Liver (tissue), 9 donors: ENCODE data around the gene OTOG. TPM values are rescaled to one million over a fixed set of nuclear protein-coding genes. Genes with fewer than 3 reads are reported as not detected.

ENCODE experiments used
- DNase-seq: peaks from one replicate; pipeline ENCODE4 v3.0.0-alpha.2; 2017; ENCODE audit warnings: low spot score
- H3K27ac ChIP-seq, 2 donors: one replicate each; pipeline ENCODE4 v1.7.0; 2013; ENCODE audit warnings: inconsistent platforms in 2 of 2, low read length in 2 of 2, control low read depth in 1 of 2, low read depth in 1 of 2, mild to moderate bottlenecking in 1 of 2
- H3K27me3 ChIP-seq, 4 donors: one replicate each; pipeline versions ENCODE4 v1.6.1 to v1.7.0; 2013; ENCODE audit warnings: low read length in 3 of 4, inconsistent platforms in 1 of 4, mild to moderate bottlenecking in 1 of 4, moderate library complexity in 1 of 4; ENCODE audit not compliant: control insufficient read depth in 4 of 4, insufficient read depth in 4 of 4
- H3K36me3 ChIP-seq, 4 donors: one replicate each; pipeline versions ENCODE4 v1.6.1 to v1.7.0; 2013; ENCODE audit warnings: low read length in 3 of 4, mild to moderate bottlenecking in 3 of 4, low read depth in 1 of 4, moderate library complexity in 1 of 4; ENCODE audit not compliant: control insufficient read depth in 4 of 4, insufficient read depth in 3 of 4
- H3K4me1 ChIP-seq, 4 donors: one replicate each; pipeline versions ENCODE4 v1.6.1 to v1.7.0; 2013; ENCODE audit warnings: low read length in 3 of 4, mild to moderate bottlenecking in 3 of 4, moderate library complexity in 1 of 4; ENCODE audit not compliant: control insufficient read depth in 4 of 4, insufficient read depth in 4 of 4
- H3K4me3 ChIP-seq, 3 donors: one replicate each; pipeline versions ENCODE4 v1.6.1 to v1.7.0; 2013; ENCODE audit warnings: low read length in 3 of 3, control low read depth in 1 of 3, low read depth in 1 of 3, mild to moderate bottlenecking in 1 of 3
- H3K9ac ChIP-seq, 2 donors: one replicate each; pipeline ENCODE4 v1.7.0; 2013; ENCODE audit warnings: low read length in 2 of 2, mild to moderate bottlenecking in 2 of 2, moderate library complexity in 2 of 2, control low read depth in 1 of 2, low read depth in 1 of 2
- H3K9me3 ChIP-seq, 4 donors: one replicate each; pipeline versions ENCODE4 v1.6.1 to v1.7.0; 2013; ENCODE audit warnings: low read length in 3 of 4; ENCODE audit not compliant: control insufficient read depth in 4 of 4
- EGR1 ChIP-seq, 2 donors: IDR thresholded peaks; 2 replicates each; pipeline ENCODE4 v1.6.1; 2016 to 2018; ENCODE audit warnings: antibody characterized with exemption in 2 of 2, low read depth in 2 of 2
- FOXA1 ChIP-seq: IDR thresholded peaks from 2 replicates; pipeline ENCODE4 v1.6.1; 2016; ENCODE audit warnings: antibody characterized with exemption
- FOXA2 ChIP-seq: IDR thresholded peaks from 2 replicates; pipeline ENCODE4 v1.6.1; 2016; ENCODE audit warnings: antibody characterized with exemption
- GABPA ChIP-seq, 2 donors: IDR thresholded peaks in 1 of 2; conservative IDR thresholded peaks in 1 of 2; 2 replicates each; pipeline ENCODE4 v1.6.1; 2016; ENCODE audit warnings: antibody characterized with exemption in 2 of 2, mild to moderate bottlenecking in 1 of 2, moderate library complexity in 1 of 2
- HNF4A ChIP-seq, 2 donors: conservative IDR thresholded peaks; 2 replicates each; pipeline ENCODE4 v1.6.1; 2016; ENCODE audit warnings: antibody characterized with exemption in 2 of 2, mild to moderate bottlenecking in 2 of 2
- HNF4G ChIP-seq: IDR thresholded peaks from 2 replicates; pipeline ENCODE4 v1.6.1; 2016; ENCODE audit warnings: antibody characterized with exemption
- JUND ChIP-seq, 2 donors: IDR thresholded peaks; 2 replicates each; pipeline ENCODE4 v1.6.1; 2016; ENCODE audit warnings: antibody characterized with exemption in 2 of 2
- NR2F2 ChIP-seq: IDR thresholded peaks from 2 replicates; pipeline ENCODE4 v1.6.1; 2016; ENCODE audit warnings: antibody characterized with exemption
- RAD21 ChIP-seq, 2 donors: IDR thresholded peaks; 2 replicates each; pipeline ENCODE4 v1.6.1; 2016; ENCODE audit warnings: antibody characterized with exemption in 2 of 2, mild to moderate bottlenecking in 2 of 2
- RXRA ChIP-seq, 2 donors: IDR thresholded peaks; 2 replicates each; pipeline ENCODE4 v1.6.1; 2017 to 2018; ENCODE audit warnings: antibody characterized with exemption in 2 of 2, mild to moderate bottlenecking in 1 of 2
- SP1 ChIP-seq: IDR thresholded peaks from 2 replicates; pipeline ENCODE4 v1.6.1; 2018; ENCODE audit warnings: antibody characterized with exemption, mild to moderate bottlenecking
- TAF1 ChIP-seq: conservative IDR thresholded peaks from 2 replicates; pipeline ENCODE4 v1.6.1; 2016; ENCODE audit warnings: antibody characterized with exemption, mild to moderate bottlenecking
- YY1 ChIP-seq: IDR thresholded peaks from 2 replicates; pipeline ENCODE4 v1.6.1; 2016; ENCODE audit warnings: antibody characterized with exemption, mild to moderate bottlenecking
- whole genome bisulfite sequencing: extraction: QIAGEN DNeasy Blood & Tissue Kit; methylation state at CpG from one replicate; pipeline ENCODE4 v1.1.7; 2013; 5-methylcytosine and 5-hydroxymethylcytosine counted together
- polyA plus RNA-seq, 2 donors: library from polyadenylated mRNA; stranded (reverse) in 1 of 2; unstranded in 1 of 2; fragments of 200-250 nt in 1 of 2; fragments of >200 nt in 1 of 2; fragmentation: Nextera tagmentation in 1 of 2; extraction: Ambion mirVana in 1 of 2; gene quantifications; one replicate each; pipeline versions ENCODE4 v1.2.1 to v1.2.3, GENCODE V29; 2013 to 2015
- total RNA-seq, 2 donors: library from RNA; depleted of rRNA; stranded (reverse); fragments of >200 nt; gene quantifications; one replicate each; pipeline ENCODE4 v1.2.3, GENCODE V29; 2014
- TF ChIP-seq, protein P1 (sequence below): IDR thresholded peaks from 2 replicates; pipeline ENCODE4 v1.6.1; 2016; ENCODE audit warnings: antibody characterized with exemption
- TF ChIP-seq, protein P2 (sequence below): fragments of 150-350 bp; IDR thresholded peaks from 2 replicates; pipeline ENCODE4 v1.5.1; 2017; ENCODE audit warnings: improper control_type of control experiment, low read depth, low read length; ENCODE audit not compliant: missing input control
- TF ChIP-seq, protein P3 (sequence below): IDR thresholded peaks from 2 replicates; pipeline ENCODE4 v1.6.1; 2016; ENCODE audit warnings: antibody characterized with exemption
- TF ChIP-seq, protein P4 (sequence below): IDR thresholded peaks from 2 replicates; pipeline ENCODE4 v1.6.1; 2016; ENCODE audit warnings: antibody characterized with exemption
- TF ChIP-seq, protein P5 (sequence below): IDR thresholded peaks from 2 replicates; pipeline ENCODE4 v1.6.1; 2016; ENCODE audit warnings: antibody characterized with exemption, mild to moderate bottlenecking
- donor health status: healthy.
- donor health status: healthy.
- donor health status: healthy.
- donor health status: healthy.
- donor health status: healthy.

Gene OTOG
- total and polyA plus RNA-seq, 4 donors: not detected

DNA sequence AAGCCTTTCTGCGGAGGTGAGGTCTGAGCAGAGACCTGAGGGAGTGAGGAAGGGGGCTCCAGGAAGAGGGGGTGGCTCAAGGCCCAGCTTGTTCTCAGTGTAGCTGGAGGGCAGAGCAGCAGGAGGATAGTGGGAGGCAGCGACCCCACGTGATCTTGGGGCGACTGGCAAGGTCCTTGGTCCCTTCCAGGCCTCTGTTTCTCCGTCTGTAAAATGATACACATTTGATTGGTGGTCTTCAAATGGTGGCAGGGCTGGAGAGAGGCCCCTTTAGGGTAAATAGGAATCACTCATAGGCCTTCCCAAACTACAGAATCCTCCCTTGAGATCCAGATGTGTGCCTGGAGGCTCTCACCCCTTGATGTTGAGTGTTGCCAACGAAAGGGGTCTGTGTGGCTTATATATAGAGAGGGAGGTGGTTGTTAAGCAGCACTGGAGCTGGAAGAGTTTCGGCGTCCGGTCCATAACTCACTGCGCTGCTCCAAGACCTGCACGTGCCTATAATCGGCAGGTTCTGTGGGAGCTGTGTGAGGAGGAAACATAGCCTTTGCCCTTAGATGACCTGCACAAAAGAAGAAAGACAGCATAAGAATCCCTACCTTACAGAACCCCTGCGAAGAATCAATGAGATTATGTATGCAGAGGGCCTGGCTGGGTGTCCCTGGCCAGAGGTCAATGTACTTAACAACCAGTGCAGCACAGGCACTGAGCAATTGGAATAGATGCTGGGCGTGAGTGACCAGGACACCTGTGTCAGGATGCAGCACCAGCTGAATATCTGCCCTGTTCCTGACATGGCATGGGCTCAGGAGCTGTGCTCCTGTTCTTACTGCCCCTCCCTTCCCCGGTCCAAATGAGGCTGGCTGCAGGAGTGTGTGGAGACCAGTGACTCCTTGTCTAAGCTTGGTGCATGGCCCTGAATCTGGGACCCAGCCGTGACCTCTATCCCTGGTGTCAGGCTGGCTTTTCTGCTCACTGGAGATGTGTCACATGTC, 28.7 kb downstream of the OTOG start:
- Histone ChIP-seq H3K27me3 (no peaks in the 10 kb centered on the region), H3K9me3 (no peaks in the 10 kb centered on the region), H3K36me3 (no peaks in the 10 kb centered on the region), H3K4me3 (no peak overlapping the region), H3K9ac (no peak overlapping the region), H3K4me1 (no peaks in the 10 kb centered on the region), H3K27ac (no peak overlapping the region)
- no peak for TF ChIP-seq HNF4A (conservative IDR thresholded peaks at IDR 0.05)
- TF ChIP-seq GABPA (IDR thresholded peaks at IDR 0.05 in 1 of 2, conservative IDR thresholded peaks at IDR 0.05 in 1 of 2): no peak
- 79% methylated on average over 16 of the region's 16 CpGs for WGBS
- DNase-seq: no peak

DNA sequence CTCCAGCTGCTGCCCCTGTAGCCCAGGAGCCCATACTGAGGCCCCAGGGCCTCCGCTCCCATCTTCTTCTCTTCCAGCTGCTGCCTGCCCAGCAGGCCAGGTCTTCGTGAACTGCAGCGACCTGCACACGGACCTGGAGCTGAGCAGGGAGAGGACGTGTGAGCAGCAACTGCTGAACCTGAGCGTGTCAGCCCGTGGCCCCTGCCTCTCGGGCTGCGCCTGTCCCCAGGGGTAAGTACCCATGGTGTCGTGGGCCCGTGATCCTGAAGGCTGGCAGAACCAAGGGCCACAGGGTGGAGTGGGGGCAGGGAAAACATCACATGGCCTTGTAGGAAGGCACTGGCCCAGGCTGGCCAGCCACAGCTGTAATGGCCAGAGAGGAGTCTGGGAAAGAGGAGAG, 31.2 kb downstream of the OTOG start:
- Histone ChIP-seq H3K9ac (no peak overlapping the region), H3K36me3 (no peaks in the 10 kb centered on the region), H3K27me3 (no peaks in the 10 kb centered on the region), H3K27ac (no peak overlapping the region), H3K4me3 (no peak overlapping the region), H3K4me1 (no peaks in the 10 kb centered on the region), H3K9me3 (no peaks in the 10 kb centered on the region)
- DNase-seq: no peak
- WGBS: 94% methylated on average over 11 of the region's 11 CpGs
- TF ChIP-seq TAF1 (no peak), NR2F2 (no peak), RXRA (IDR thresholded peaks at IDR 0.05) (no peak), HNF4A (conservative IDR thresholded peaks at IDR 0.05) (no peak), SP1 (no peak), GABPA (IDR thresholded peaks at IDR 0.05 in 1 of 2, conservative IDR thresholded peaks at IDR 0.05 in 1 of 2) (no peak), EGR1 (IDR thresholded peaks at IDR 0.05; ENCODE audit: low read depth in 2 of 2) (no peak), YY1 (no peak), JUND (IDR thresholded peaks at IDR 0.05) (no peak), FOXA2 (no peak), RAD21 (IDR thresholded peaks at IDR 0.05) (no peak), FOXA1 (no peak), HNF4G (no peak)
- TF ChIP-seq, protein P1, sequence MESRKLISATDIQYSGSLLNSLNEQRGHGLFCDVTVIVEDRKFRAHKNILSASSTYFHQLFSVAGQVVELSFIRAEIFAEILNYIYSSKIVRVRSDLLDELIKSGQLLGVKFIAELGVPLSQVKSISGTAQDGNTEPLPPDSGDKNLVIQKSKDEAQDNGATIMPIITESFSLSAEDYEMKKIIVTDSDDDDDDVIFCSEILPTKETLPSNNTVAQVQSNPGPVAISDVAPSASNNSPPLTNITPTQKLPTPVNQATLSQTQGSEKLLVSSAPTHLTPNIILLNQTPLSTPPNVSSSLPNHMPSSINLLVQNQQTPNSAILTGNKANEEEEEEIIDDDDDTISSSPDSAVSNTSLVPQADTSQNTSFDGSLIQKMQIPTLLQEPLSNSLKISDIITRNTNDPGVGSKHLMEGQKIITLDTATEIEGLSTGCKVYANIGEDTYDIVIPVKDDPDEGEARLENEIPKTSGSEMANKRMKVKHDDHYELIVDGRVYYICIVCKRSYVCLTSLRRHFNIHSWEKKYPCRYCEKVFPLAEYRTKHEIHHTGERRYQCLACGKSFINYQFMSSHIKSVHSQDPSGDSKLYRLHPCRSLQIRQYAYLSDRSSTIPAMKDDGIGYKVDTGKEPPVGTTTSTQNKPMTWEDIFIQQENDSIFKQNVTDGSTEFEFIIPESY: no peak
- TF ChIP-seq, protein P2, sequence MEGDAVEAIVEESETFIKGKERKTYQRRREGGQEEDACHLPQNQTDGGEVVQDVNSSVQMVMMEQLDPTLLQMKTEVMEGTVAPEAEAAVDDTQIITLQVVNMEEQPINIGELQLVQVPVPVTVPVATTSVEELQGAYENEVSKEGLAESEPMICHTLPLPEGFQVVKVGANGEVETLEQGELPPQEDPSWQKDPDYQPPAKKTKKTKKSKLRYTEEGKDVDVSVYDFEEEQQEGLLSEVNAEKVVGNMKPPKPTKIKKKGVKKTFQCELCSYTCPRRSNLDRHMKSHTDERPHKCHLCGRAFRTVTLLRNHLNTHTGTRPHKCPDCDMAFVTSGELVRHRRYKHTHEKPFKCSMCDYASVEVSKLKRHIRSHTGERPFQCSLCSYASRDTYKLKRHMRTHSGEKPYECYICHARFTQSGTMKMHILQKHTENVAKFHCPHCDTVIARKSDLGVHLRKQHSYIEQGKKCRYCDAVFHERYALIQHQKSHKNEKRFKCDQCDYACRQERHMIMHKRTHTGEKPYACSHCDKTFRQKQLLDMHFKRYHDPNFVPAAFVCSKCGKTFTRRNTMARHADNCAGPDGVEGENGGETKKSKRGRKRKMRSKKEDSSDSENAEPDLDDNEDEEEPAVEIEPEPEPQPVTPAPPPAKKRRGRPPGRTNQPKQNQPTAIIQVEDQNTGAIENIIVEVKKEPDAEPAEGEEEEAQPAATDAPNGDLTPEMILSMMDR: no peak
- TF ChIP-seq, protein P3, sequence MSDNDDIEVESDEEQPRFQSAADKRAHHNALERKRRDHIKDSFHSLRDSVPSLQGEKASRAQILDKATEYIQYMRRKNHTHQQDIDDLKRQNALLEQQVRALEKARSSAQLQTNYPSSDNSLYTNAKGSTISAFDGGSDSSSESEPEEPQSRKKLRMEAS: no peak
- TF ChIP-seq, protein P4, sequence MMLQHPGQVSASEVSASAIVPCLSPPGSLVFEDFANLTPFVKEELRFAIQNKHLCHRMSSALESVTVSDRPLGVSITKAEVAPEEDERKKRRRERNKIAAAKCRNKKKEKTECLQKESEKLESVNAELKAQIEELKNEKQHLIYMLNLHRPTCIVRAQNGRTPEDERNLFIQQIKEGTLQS: no peak
- TF ChIP-seq, protein P5, sequence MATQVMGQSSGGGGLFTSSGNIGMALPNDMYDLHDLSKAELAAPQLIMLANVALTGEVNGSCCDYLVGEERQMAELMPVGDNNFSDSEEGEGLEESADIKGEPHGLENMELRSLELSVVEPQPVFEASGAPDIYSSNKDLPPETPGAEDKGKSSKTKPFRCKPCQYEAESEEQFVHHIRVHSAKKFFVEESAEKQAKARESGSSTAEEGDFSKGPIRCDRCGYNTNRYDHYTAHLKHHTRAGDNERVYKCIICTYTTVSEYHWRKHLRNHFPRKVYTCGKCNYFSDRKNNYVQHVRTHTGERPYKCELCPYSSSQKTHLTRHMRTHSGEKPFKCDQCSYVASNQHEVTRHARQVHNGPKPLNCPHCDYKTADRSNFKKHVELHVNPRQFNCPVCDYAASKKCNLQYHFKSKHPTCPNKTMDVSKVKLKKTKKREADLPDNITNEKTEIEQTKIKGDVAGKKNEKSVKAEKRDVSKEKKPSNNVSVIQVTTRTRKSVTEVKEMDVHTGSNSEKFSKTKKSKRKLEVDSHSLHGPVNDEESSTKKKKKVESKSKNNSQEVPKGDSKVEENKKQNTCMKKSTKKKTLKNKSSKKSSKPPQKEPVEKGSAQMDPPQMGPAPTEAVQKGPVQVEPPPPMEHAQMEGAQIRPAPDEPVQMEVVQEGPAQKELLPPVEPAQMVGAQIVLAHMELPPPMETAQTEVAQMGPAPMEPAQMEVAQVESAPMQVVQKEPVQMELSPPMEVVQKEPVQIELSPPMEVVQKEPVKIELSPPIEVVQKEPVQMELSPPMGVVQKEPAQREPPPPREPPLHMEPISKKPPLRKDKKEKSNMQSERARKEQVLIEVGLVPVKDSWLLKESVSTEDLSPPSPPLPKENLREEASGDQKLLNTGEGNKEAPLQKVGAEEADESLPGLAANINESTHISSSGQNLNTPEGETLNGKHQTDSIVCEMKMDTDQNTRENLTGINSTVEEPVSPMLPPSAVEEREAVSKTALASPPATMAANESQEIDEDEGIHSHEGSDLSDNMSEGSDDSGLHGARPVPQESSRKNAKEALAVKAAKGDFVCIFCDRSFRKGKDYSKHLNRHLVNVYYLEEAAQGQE: no peak
